CD8-positive, alpha-beta memory T cell (primary cell): ENCODE data around the gene GNG7. TPM values are rescaled to one million over a fixed set of nuclear protein-coding genes. Genes with fewer than 3 reads are reported as not detected.
A peak's percentile ranks its signal among the peaks of the same experiment; 100 is the strongest.
"Not testable (repeated sequence)": the region's sequence is repeated elsewhere in the genome, so short reads cannot be mapped to it uniquely, and the experiment has no call there.

Experiments used
- CTCF ChIA-PET: fragments of 350-600 bp; sonication (Branson Sonifier 250); formaldehyde crosslinking; loops from one replicate; lab custom pipeline; 2021; ENCODE audit warnings: antibody characterized with exemption; lab: Charles Lee
- POLR2A ChIA-PET: fragments of 350-600 bp; sonication (Branson Sonifier 250); formaldehyde crosslinking; loops from one replicate; lab custom pipeline; 2021; ENCODE audit warnings: antibody characterized with exemption; lab: Charles Lee
- DNase-seq, 5 donors: peaks; one replicate each; pipeline versions ENCODE4 v3.0.0 to v3.0.0-alpha.2; 2020 to 2022; ENCODE audit warnings: mixed read lengths in 1 of 5
- H3K27ac ChIP-seq: one replicate; pipeline ENCODE4 v1.7.0; 2013; ENCODE audit warnings: low read depth, mild to moderate bottlenecking, low read length, moderate library complexity
- H3K27me3 ChIP-seq: 2 replicates; pipeline ENCODE4 v1.7.0; 2013; ENCODE audit warnings: low read length, mild to moderate bottlenecking; ENCODE audit not compliant: insufficient read depth, poor library complexity, severe bottlenecking
- H3K36me3 ChIP-seq: 2 replicates; pipeline ENCODE4 v1.7.0; 2013; ENCODE audit warnings: mild to moderate bottlenecking, low read length, moderate library complexity; ENCODE audit not compliant: insufficient read depth
- H3K4me1 ChIP-seq: 2 replicates; pipeline ENCODE4 v1.7.0; 2013; ENCODE audit warnings: mild to moderate bottlenecking, low read length, moderate library complexity; ENCODE audit not compliant: insufficient read depth
- H3K4me3 ChIP-seq: 2 replicates; pipeline ENCODE4 v1.7.0; 2013; ENCODE audit warnings: mild to moderate bottlenecking, low read length
- H3K9me3 ChIP-seq: 2 replicates; pipeline ENCODE4 v1.7.0; 2013; ENCODE audit warnings: mild to moderate bottlenecking, low read length
- H3K27ac Mint-ChIP-seq, 8 donors: one replicate each; pipeline ENCODE4 v1.8.0; 2020 to 2021; ENCODE audit warnings: mixed read lengths in 8 of 8, mild to moderate bottlenecking in 6 of 8, inconsistent platforms in 3 of 8, moderate library complexity in 3 of 8
- H3K27me3 Mint-ChIP-seq, 2 donors: one replicate each; pipeline ENCODE4 v1.8.0; 2020 to 2021; ENCODE audit warnings: mixed read lengths in 2 of 2, mild to moderate bottlenecking in 1 of 2, moderate library complexity in 1 of 2
- H3K36me3 Mint-ChIP-seq, 3 donors: one replicate each; pipeline ENCODE4 v1.8.0; 2020 to 2021; ENCODE audit warnings: mixed read lengths in 3 of 3, inconsistent platforms in 1 of 3, mild to moderate bottlenecking in 1 of 3
- H3K4me1 Mint-ChIP-seq, 3 donors: one replicate each; pipeline ENCODE4 v1.8.0; 2020 to 2021; ENCODE audit warnings: mixed read lengths in 3 of 3, inconsistent platforms in 1 of 3, mild to moderate bottlenecking in 1 of 3
- H3K4me3 Mint-ChIP-seq, 7 donors: one replicate each; pipeline ENCODE4 v1.8.0; 2020 to 2021; ENCODE audit warnings: mixed read lengths in 7 of 7, mild to moderate bottlenecking in 6 of 7, moderate library complexity in 4 of 7, inconsistent platforms in 2 of 7
- H3K9me3 Mint-ChIP-seq, 5 donors: one replicate each; pipeline ENCODE4 v1.8.0; 2020 to 2022; ENCODE audit warnings: mixed read lengths in 5 of 5, mild to moderate bottlenecking in 3 of 5, moderate library complexity in 2 of 5, inconsistent platforms in 1 of 5
- polyA plus RNA-seq: library from polyadenylated mRNA; unstranded; fragments of 300-500 nt; fragmentation: Illumina TruSeq; gene quantifications from one replicate; pipeline ENCODE4 v1.2.3, GENCODE V29; 2021
- total RNA-seq, 2 experiments: library from RNA; stranded (reverse); gene quantifications; one replicate each; pipeline ENCODE4 v1.2.3, GENCODE V29; 2021

The GNG7 gene
- total and polyA plus RNA-seq, 3 experiments from 2014 or later = 0.40 to 1.2 (median 0.53) TPM

- Histone ChIP-seq H3K9me3 (no peaks in the 10 kb centered on the region), H3K36me3 (no peaks in the 10 kb centered on the region), H3K4me1 (peaks cover 28% of the 10 kb centered on the region), H3K27ac (no peak overlapping the region), H3K4me3 (no peak overlapping the region), H3K27me3 (no peaks in the 10 kb centered on the region)
- Mint-ChIP-seq H3K36me3 (no peaks in the 10 kb centered on the region), H3K27ac (peak overlapping the region in 6 of 8 donors; percentile 24 to 94 (median 78)), H3K4me1 (peaks cover 30 to 46% (median 38%) of the 10 kb centered on the region in 3 donors), H3K9me3 (no peaks in the 10 kb centered on the region), H3K27me3 (peaks cover 0 to 5% of the 10 kb centered on the region in 2 donors), H3K4me3 (peak overlapping the region in 5 of 7 donors; percentile 10 to 59 (median 41))
- CTCF ChIA-PET = interaction anchor here (1.2 to 8.1 kb wide), 9 partner anchors 8 to 371 kb away, joined by 3 to 111 read pairs (median 28); partner anchors contain the start of gene GADD45B
- no peak for DNase-seq
- POLR2A ChIA-PET = interaction anchor here (0.9 to 4.8 kb wide), 4 partner anchors 10 to 370 kb away, joined by 3 to 101 read pairs (median 12); partner anchors contain the start of gene GADD45B
Measured at GRCh38 chr19:2609389-2610116, 92.9 kb downstream of the GNG7 start.

GRCh38 chr19:2609034-2609388 is 93.5 kb downstream of the GNG7 start:
- not testable (repeated sequence) for H3K27me3 Mint-ChIP-seq, H3K27me3 ChIP-seq, H3K9me3 ChIP-seq, H3K27ac ChIP-seq, H3K36me3 Mint-ChIP-seq, H3K4me3 ChIP-seq, H3K36me3 ChIP-seq, H3K9me3 Mint-ChIP-seq, DNase-seq
- peaks cover 24% of the 10 kb centered on the region for H3K4me1 ChIP-seq
- Mint-ChIP-seq H3K4me3 (peak overlapping the region; percentile 17 to 62 (median 57)), H3K4me1 (peaks cover 30 to 40% (median 33%) of the 10 kb centered on the region in 3 donors), H3K27ac (peak overlapping the region in 7 of 8 donors; percentile 59 to 94 (median 90))
- ChIA-PET POLR2A (interaction anchor here (1.6 to 4.8 kb wide), 3 partner anchors 9 to 133 kb away, joined by 7 to 101 read pairs (median 10); partner anchors contain the start of gene GADD45B), CTCF (interaction anchor here (1.2 to 8.1 kb wide), 6 partner anchors 7 to 136 kb away, joined by 3 to 111 read pairs (median 40); partner anchors contain the start of gene GADD45B)

DNA sequence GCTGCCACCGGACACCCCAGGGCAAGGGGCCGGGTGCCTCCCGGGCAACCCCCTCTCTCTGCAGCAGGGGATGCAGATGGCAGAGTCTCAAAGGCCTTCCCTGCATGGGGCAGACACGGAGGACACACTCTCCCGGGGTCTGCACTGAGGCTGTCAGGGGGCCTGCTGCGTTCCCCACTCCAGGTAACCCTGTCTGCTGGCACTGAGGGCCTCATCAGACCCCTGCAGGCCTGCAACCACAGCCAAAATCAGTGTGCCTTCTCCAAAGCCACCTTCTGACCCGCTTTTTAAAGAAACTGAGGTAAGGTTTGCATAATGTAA is 93.9 kb downstream of the GNG7 start:
- Mint-ChIP-seq H3K27me3 (peaks cover 0 to 5% of the 10 kb centered on the region in 2 donors), H3K36me3 (no peaks in the 10 kb centered on the region), H3K9me3 (no peaks in the 10 kb centered on the region), H3K4me1 (peaks cover 26 to 36% (median 28%) of the 10 kb centered on the region in 3 donors), H3K4me3 (peak overlapping the region in 3 of 7 donors; percentile 12 to 59 (median 58)), H3K27ac (peak overlapping the region in 7 of 8 donors; percentile 44 to 94 (median 90))
- H3K27ac ChIP-seq = no peak overlapping the region
- POLR2A ChIA-PET = interaction anchor here (1.6 to 4.8 kb wide), 3 partner anchors 9 to 132 kb away, joined by 7 to 101 read pairs (median 10); partner anchors contain the start of gene GADD45B
- no peaks in the 10 kb centered on the region for H3K27me3 ChIP-seq
- no peaks in the 10 kb centered on the region for H3K36me3 ChIP-seq
- no peak for DNase-seq
- H3K4me1 ChIP-seq = peaks cover 20% of the 10 kb centered on the region
- H3K4me3 ChIP-seq = no peak overlapping the region
- CTCF ChIA-PET = interaction anchor here (3.7 to 8.1 kb wide), 5 partner anchors 7 to 135 kb away, joined by 17 to 111 read pairs (median 49); partner anchors contain the start of gene GADD45B
- no peaks in the 10 kb centered on the region for H3K9me3 ChIP-seq

GRCh38 chr19:2607712-2608601 is 94.5 kb downstream of the GNG7 start:
- Mint-ChIP-seq H3K27ac (peak overlapping the region; percentile 60 to 94 (median 89)), H3K27me3 (peaks cover 0 to 5% of the 10 kb centered on the region in 2 donors), H3K36me3 (no peaks in the 10 kb centered on the region), H3K9me3 (no peaks in the 10 kb centered on the region), H3K4me1 (peaks cover 25 to 33% (median 26%) of the 10 kb centered on the region in 3 donors), H3K4me3 (peak overlapping the region; percentile 71 to 89 (median 77))
- Histone ChIP-seq H3K4me1 (peaks cover 14% of the 10 kb centered on the region), H3K9me3 (no peaks in the 10 kb centered on the region), H3K4me3 (peak overlapping the region; percentile 45), H3K36me3 (no peaks in the 10 kb centered on the region), H3K27ac (no peak overlapping the region), H3K27me3 (no peaks in the 10 kb centered on the region)
- POLR2A ChIA-PET = interaction anchor here (0.6 to 4.8 kb wide), 5 partner anchors 13 to 1579 kb away, joined by 3 to 101 read pairs (median 5); partner anchors contain the start of gene GADD45B
- peak; percentile 72 to 91 (median 81) for DNase-seq
- CTCF ChIA-PET = interaction anchor here (0.7 to 8.1 kb wide), 7 partner anchors 6 to 138 kb away, joined by 3 to 111 read pairs (median 31); partner anchors contain the start of gene GADD45B

- H3K36me3 Mint-ChIP-seq, H3K27me3 Mint-ChIP-seq, H3K4me3 ChIP-seq, H3K9me3 ChIP-seq, H3K27me3 ChIP-seq, H3K27ac ChIP-seq, H3K9me3 Mint-ChIP-seq, H3K36me3 ChIP-seq, DNase-seq: not testable (repeated sequence)
- H3K4me1 Mint-ChIP-seq = peaks cover 25 to 33% (median 26%) of the 10 kb centered on the region in 3 donors
- CTCF ChIA-PET = interaction anchor here (1.2 to 8.1 kb wide), 4 partner anchors 15 to 137 kb away, joined by 3 to 111 read pairs (median 59); partner anchors contain the start of gene GADD45B
- H3K4me3 Mint-ChIP-seq = peak overlapping the region in 1 of 7 donors; percentile 5
- POLR2A ChIA-PET = interaction anchor here (0.7 to 4.8 kb wide), 3 partner anchors 94 to 1578 kb away, joined by 3 to 101 read pairs (median 3); partner anchors contain the start of gene GADD45B
- H3K27ac Mint-ChIP-seq = peak overlapping the region in 2 of 8 donors; percentile 20 to 75
- peaks cover 13% of the 10 kb centered on the region for H3K4me1 ChIP-seq
Measured at GRCh38 chr19:2606774-2607173, 95.7 kb downstream of the GNG7 start.

DNA sequence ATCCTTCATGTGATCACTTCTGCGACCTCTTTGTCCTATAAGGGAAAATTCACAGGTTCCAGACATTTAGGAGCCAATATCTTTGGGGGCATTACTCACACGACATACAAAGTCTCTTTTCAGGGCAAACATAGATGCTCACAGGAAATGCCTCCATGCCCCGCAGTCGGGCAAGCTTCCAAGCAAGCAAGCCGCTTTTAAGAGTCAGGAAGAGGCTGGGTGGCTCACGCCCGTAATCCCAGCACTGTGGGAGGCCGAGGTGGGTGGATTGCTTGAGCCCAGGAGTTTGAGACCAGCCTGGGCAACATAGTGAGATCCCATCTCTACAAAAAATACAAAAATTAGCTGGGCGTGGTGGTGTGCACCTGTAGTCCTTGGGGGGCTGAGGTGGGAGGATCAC is 96.6 kb downstream of the GNG7 start:
- H3K4me3 Mint-ChIP-seq = peak overlapping the region in 2 of 7 donors; percentile 5 to 18
- H3K4me1 Mint-ChIP-seq = peaks cover 21 to 28% (median 21%) of the 10 kb centered on the region in 3 donors
- H3K27ac ChIP-seq, H3K4me3 ChIP-seq, H3K36me3 Mint-ChIP-seq, CTCF ChIA-PET, H3K27me3 ChIP-seq, H3K9me3 Mint-ChIP-seq, H3K36me3 ChIP-seq, H3K27me3 Mint-ChIP-seq, H3K9me3 ChIP-seq, DNase-seq: not testable (repeated sequence)
- POLR2A ChIA-PET = interaction anchor here (0.7 kb wide), 1 partner anchor 62 kb away, joined by 3 read pairs; no protein-coding TSS in a partner anchor
- peaks cover 13% of the 10 kb centered on the region for H3K4me1 ChIP-seq
- H3K27ac Mint-ChIP-seq = peak overlapping the region in 3 of 8 donors; percentile 26 to 69 (median 43)

GRCh38 chr19:2604747-2605329 is 97.7 kb downstream of the GNG7 start:
- Mint-ChIP-seq H3K27me3 (peaks cover 0 to 5% of the 10 kb centered on the region in 2 donors), H3K4me1 (peaks cover 19 to 23% (median 21%) of the 10 kb centered on the region in 3 donors), H3K27ac (peak overlapping the region in 2 of 8 donors; percentile 57 to 69), H3K36me3 (no peaks in the 10 kb centered on the region), H3K9me3 (no peaks in the 10 kb centered on the region), H3K4me3 (no peak overlapping the region)
- no peak overlapping the region for H3K4me3 ChIP-seq
- DNase-seq = no peak
- H3K27me3 ChIP-seq = no peaks in the 10 kb centered on the region
- H3K4me1 ChIP-seq = peaks cover 13% of the 10 kb centered on the region
- H3K27ac ChIP-seq = no peak overlapping the region
- POLR2A ChIA-PET = no interaction called here
- CTCF ChIA-PET = interaction anchor here (7.4 kb wide), 1 partner anchor 7 kb away, joined by 49 read pairs; no protein-coding TSS in a partner anchor
- no peaks in the 10 kb centered on the region for H3K36me3 ChIP-seq
- H3K9me3 ChIP-seq = no peaks in the 10 kb centered on the region
